ENCODE results near the gene MEF2A.

Gene MEF2A

DNA sequence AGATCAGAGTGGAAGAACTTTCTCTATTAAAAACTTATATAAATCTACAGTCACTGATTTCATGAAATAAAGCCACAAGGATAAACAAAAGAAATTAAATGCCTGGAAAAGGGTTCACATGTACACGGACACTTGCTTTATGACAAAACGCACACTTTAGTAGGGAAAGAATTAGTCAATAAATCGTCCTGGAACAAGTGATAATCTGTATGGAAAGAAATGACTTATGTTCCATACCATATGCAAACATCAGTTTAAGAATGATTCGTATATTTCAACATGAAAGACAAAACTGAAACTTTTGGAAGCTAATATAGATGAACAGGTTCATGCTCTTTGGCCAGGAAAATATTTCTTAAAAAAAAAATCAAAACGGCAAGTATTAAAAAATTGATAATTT, 40.2 kb downstream of the MEF2A start:
- DNase-seq (ENCODE audit: low spot score), result no peak

DNA sequence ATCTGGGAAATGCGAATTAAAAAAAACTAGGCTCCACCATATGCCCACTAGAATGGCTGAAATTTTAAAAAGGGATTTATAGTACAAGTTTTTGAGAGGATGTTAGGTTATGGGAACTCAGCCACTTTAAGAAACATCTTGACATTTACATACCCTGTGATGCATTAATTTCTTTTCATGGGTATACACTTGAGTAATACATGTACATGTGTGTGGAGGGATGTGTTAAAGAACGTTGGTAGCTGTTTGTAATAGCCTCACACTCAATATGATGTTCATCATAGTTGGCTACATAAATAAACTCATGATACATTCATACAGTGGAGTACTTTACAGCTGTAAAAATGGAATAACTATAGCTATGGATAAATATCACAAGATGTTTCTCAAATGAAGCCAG, 40.9 kb downstream of the MEF2A start:
- DNase-seq (ENCODE audit: low spot score), result no peak

DNA sequence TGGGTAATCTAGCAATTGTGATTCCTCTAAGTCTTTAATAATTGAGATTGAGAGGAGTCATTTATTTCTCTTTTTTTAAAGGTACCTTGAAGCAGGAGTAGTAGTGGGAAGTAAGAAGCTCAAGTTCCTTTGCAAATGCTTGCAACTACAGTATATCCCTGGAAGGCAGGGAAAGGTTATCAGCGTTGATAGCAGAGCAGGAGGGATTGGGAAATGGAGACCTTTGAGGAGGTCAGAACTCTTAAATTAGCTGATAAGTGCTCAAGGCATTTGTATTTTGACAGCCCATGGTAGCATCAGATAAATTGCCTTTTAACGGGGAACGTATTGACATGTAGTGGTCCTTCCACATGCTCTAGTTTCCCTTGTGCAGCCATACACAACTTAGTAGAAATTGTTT, 47.7 kb downstream of the MEF2A start:
- no peak for DNase-seq (ENCODE audit: low spot score)

- DNase-seq (ENCODE audit: low spot score), result peak; percentile 32
Measured at GRCh38 chr15:99613887-99614647, 48.3 kb downstream of the MEF2A start.

- DNase-seq (ENCODE audit: low spot score), result no peak
Measured at GRCh38 chr15:99614749-99615288, 49.0 kb downstream of the MEF2A start.

DNA sequence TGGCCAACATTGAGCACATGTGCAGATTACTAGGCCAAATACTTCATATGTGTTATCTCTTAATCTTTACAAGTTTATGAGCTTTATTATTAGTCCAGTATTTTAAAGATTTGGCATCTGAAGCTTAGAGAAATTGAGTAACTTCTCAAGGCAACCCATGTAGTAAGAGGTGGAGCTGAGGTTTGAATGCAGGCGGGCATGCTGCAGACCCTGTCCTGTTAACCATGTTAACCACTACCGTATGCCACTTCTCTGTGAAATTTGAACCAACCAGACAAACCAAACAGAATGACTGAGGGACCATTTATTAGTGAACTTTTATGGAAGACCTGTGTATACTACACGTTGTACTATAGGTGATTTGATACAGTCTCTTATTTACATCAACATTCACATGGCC, 49.7 kb downstream of the MEF2A start:
- DNase-seq (ENCODE audit: low spot score), result no peak

GRCh38 chr15:99616129-99616528, 50.3 kb downstream of the MEF2A start:
- no peak for DNase-seq (ENCODE audit: low spot score)

- no peak for DNase-seq (ENCODE audit: low spot score)
Measured at GRCh38 chr15:99616773-99617342, 51.1 kb downstream of the MEF2A start.

DNA sequence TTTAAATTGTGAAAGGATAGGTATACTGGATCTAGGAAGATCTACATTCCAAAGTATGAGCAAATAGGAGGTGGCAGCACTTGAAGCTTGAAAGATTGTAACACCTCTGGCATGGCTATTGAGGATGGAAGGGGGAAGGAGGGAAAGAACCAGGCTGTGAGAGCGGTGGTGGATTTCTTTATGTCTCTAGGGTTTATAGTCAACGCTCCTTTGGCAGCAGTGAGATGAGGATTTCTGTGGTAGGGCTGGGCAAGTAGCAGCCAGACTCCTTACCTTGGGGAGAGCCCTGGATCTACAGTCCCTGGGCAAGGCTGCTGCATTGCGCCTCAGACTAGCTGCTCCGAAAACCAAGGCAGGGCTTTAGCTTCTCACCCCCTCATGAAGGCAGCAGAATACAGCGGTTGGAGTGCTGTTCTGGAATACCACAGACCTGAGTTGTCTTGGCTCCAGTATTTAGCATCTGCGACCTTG, 53.2 kb downstream of the MEF2A start:
- peak; percentile 7 for DNase-seq (ENCODE audit: low spot score)

GRCh38 chr15:99619712-99620111, 53.9 kb downstream of the MEF2A start:
- DNase-seq (ENCODE audit: low spot score), result peak; percentile 27

DNA sequence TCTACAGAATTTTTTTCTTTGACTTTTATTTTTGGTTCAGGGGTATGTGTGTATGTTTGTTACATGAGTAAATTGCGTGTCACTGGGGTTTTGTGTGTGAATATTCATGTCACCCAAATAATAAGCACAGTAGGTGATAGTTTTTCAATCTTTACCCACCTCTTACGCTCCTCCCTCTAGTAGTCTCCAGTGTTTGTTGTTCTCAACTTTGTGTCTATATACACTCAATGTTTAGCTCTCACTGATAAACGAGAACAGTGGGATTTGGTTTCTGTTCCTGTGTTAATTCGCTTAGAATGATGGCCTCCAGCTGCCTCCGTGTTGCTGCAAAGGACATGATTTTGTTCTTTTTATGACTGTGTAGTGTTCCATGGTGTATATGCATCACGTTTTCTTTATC, 54.4 kb downstream of the MEF2A start:
- no peak for DNase-seq (ENCODE audit: low spot score)

- no peak for DNase-seq (ENCODE audit: low spot score)
Measured at GRCh38 chr15:99621767-99622166, 56.0 kb downstream of the MEF2A start.

GRCh38 chr15:99628374-99629001, 62.7 kb downstream of the MEF2A start:
- no peak for DNase-seq (ENCODE audit: low spot score)

DNA sequence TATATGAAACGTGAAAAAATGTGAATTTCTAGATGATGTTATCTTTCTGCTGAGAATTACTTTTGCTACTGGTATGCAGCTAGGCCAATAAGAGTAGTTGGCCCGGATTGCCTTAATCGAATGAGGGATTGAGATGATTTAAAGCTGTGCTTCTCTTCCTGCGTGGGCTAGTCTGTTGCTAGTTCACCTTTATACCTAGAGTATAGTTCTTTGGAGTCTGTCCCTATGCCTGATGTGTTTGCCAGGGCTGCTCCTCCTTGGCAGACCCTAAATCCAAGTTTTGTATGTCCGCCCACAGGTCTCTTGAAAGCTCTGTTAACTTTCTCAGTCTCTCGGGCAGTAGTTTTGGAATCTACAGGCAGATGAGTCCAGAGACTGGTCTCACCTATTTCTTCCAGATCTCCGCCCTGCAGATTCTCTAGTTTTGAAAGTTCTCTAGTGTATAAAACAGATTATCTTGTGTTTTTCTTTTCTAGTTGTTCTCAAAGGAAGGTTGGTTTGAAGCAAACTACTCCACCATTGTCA, 64.9 kb downstream of the MEF2A start:
- no peak for DNase-seq (ENCODE audit: low spot score)

GRCh38 chr15:99631255-99631654, 65.5 kb downstream of the MEF2A start:
- DNase-seq (ENCODE audit: low spot score), result no peak

GRCh38 chr15:99632521-99632920, 66.7 kb downstream of the MEF2A start:
- DNase-seq (ENCODE audit: low spot score), result no peak

DNA sequence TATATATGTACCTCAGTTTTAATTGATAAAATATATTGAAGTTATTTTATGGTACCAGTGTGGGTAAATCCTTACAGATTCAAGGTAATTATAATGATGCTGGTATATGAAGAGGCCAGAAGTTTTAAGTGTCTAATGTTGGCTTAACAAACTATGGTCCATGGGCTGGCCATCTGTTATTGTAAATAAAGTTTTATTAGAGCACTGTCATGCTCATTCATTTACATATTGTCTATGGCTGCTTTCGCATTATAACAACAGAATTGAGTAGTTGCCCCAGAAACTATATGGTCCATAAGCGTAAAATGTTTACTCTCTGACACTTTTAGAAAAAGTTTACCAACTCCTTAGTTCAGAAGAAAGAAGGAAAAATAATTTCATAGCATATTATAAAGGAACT, 67.9 kb downstream of the MEF2A start:
- DNase-seq (ENCODE audit: low spot score), result no peak

GRCh38 chr15:99634576-99634975, 68.8 kb downstream of the MEF2A start:
- no peak for DNase-seq (ENCODE audit: low spot score)

GRCh38 chr15:99635145-99635544, 69.4 kb downstream of the MEF2A start:
- no peak for DNase-seq (ENCODE audit: low spot score)

DNA sequence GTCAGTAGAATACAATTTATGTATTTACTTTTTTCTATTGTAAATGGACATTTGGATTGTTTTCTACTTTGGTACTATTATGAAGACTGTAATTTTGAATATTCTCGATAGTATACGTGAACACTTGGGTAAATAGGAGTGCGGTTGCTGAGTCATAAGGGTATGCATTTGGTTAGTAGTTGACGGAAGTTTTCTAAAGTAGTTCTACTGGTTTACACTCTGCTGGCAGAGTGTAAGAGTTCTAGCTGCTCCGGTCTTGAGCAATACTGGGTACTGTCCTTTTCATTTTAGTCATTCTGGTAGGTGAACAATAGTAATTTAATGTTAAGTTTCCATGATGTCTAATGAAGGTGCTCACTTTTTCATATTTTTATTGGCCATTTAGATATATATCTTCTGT, 70.0 kb downstream of the MEF2A start:
- no peak for DNase-seq (ENCODE audit: low spot score)

DNA sequence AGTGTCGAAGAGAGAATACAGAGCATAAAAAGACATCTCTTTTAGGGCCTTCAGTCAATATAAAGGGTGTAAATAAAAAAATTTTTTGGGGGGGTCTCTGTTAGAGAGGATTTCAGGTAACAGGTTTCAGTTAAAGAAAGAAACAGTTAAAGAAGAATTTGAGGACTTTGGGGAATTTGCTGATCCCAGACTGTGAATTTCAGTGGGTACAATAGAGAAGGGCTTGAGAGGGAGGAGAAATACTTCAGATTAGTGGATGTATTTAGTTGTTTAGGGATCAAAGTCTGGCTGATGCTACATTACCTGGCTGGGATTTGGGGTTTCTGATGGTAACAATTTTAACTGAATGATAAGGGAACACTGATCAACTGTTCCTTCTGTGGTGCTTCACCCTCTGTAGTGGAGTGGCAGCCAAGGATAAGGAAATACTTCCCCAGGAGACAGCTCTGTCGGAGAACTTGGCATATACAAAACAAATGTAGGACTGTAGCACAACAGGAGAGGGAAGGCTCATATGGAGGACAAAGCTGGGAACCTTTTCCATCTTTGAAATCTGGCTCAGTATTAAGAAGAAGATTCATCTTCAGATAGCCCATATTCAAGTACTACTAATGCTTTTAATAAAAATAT, 79.2 kb downstream of the MEF2A start:
- DNase-seq (ENCODE audit: low spot score), result no peak

DNA sequence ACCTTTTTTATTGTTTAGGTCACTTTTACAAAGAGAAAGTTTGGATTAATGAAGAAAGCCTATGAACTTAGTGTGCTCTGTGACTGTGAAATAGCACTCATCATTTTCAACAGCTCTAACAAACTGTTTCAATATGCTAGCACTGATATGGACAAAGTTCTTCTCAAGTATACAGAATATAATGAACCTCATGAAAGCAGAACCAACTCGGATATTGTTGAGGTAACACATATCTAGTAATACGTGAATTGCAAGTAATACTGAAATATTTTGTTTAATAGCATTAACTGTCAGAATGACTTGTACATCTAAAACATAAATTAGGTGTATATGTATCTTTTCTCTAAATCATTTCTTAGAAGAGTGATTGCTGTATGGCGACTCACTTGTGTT, 79.8 kb downstream of the MEF2A start:
- no peak for DNase-seq (ENCODE audit: low spot score)
